HG03457 (cell line): Measurements from ENCODE around the gene PLCL1.
"Not testable (repeated sequence)": the region's sequence is repeated elsewhere in the genome, so short reads cannot be mapped to it uniquely, and the experiment has no call there.

Experiments used
- ATAC-seq: cut with Tn5 transposase; IDR thresholded peaks from one replicate; pipeline ENCODE4 v1.9.1; 2021; ENCODE audit warnings: moderate number of reproducible peaks; ENCODE audit not compliant: unreplicated experiment

The PLCL1 gene

DNA sequence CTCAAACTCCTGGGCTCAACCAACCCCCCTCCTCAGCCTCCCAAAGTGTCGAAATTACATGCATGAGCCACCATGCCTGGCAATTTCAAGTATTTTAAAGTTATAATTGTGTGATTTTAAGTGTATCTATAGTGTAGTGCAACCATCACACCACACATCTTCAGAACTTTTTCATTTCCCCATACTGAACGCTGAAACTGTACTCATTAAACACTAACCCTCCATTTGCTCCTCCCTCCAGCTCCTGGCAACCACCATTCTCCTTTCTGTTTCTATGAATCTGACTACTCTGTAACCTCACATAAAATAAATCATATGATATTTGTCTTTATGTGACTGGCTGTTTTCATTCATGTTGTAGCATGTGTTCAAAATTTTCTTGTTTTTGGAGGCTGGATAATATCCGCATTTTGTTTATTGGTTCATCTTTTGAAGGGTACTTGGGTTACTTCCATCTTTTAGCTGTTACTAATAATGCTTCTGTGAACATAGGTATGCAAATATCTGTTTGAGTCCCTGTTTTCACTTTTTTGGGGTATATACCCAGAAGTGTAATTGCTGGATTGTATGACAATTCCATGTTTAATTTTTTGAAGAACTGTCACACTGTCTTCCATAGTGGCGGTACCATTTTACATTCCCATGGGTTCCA lies 188.2 kb downstream of the PLCL1 start:
- peak; percentile 84 for ATAC-seq

DNA sequence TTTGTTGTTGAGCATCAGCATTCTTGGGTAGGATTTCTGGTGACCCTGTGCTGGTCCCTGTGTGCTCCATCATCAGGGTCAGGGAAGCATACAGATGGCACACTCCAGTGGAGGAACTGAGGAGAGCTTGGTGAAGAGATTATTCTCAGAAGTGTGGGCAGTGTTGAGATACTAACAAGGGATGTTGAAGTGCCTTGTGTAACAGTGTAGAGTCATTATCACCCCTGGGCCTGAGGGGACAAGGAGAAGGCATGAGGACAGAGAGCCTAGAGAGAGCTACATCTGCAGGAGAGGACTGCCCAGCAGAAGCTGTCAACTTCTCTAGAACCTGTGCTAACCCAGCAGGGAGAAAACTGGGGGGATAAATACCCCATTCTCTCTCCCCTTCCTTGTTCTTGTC lies 189.0 kb downstream of the PLCL1 start:
- ATAC-seq = no peak

DNA sequence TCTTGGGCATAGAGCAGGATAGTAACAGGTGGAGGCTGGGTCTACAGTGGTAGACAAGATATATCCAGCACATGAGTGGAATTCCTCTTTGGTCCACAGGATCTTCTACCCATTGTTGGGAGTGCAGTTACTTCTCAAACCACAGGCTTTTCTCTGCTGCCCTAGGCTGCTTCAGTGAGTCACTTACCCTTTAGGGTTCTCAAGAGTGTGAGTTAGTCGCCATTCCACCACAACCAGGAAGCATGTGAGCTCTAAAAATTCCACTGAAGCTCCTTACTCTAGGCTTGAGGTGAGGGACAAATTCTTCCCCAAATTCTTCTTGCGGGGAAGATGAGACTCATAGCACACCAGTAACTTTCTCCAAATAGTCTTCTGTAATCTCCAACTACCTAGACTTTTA lies 189.4 kb downstream of the PLCL1 start:
- no peak for ATAC-seq

GRCh38 chr2:197994751-197995150 lies 190.4 kb downstream of the PLCL1 start:
- no peak for ATAC-seq

GRCh38 chr2:197996583-197996982 lies 192.2 kb downstream of the PLCL1 start:
- no peak for ATAC-seq

GRCh38 chr2:197997083-197997541 lies 192.7 kb downstream of the PLCL1 start:
- ATAC-seq = no peak

GRCh38 chr2:197998702-197999101 lies 194.3 kb downstream of the PLCL1 start:
- no peak for ATAC-seq

GRCh38 chr2:198000417-198000816 lies 196.0 kb downstream of the PLCL1 start:
- no peak for ATAC-seq

GRCh38 chr2:198004173-198004572 lies 199.8 kb downstream of the PLCL1 start:
- ATAC-seq = no peak

DNA sequence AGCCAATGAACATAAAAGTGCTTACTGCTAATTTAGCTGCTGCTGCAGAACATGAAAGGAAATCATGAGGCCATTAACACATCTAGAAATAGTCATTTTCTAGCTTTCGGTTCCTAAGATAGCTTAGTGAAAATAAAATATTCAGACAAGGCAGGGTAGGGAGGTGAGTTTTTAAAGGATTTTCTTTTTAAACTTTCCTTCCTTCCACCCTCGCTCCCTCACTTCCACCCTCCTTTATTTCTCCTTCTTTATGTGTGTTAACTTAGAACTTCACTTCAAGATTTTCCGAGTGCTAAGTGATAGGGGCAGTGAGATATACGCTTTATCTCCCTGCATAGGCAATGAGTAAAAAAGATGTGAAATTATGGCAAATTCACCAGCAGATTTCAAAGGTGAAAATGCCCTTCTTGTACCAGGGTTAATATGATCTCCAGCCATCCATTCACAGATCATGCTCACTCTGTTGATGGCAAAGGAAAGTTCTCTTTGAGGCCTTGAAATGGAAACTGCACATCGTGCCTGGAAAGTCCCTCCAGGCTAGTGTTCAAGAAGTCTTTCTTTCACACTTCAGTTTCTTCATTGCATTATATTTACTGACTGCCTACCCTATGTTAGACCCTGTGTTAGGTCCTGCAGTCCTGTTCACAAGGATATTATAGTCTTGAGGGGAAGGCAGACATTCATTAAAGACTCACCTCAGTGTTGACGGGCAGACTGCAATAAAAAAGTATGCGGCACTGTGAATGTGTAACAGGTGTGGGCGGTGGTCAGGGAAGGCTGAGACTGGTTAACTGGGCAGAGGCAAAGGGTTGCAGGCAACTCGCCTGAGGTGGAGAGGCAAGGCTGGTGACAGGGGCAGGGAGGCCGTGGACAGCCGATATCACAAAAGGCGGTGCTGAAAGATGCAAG lies 200.8 kb downstream of the PLCL1 start:
- ATAC-seq = peak; percentile 88

DNA sequence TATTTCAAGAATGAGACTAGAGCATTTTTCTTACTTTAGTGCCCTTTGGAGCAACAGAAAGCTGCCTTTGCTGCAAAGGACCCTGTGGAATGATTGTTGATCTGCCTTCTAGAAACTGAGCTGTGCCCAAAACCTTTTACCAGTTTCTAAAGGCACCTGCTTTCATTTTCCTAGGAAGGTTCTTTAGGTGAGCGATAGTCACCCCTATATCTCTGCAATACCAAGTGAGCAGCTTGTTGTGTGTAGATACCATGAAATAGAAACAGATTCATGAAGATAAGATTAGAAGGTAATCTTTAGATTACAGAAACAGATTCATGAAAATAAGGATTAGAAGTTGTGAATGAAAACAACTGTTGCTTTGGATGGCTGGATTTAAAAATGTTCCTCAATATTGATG lies 202.3 kb downstream of the PLCL1 start:
- ATAC-seq = no peak

GRCh38 chr2:198008230-198008629 lies 203.8 kb downstream of the PLCL1 start:
- no peak for ATAC-seq

GRCh38 chr2:198012025-198012424 lies 207.6 kb downstream of the PLCL1 start:
- no peak for ATAC-seq

DNA sequence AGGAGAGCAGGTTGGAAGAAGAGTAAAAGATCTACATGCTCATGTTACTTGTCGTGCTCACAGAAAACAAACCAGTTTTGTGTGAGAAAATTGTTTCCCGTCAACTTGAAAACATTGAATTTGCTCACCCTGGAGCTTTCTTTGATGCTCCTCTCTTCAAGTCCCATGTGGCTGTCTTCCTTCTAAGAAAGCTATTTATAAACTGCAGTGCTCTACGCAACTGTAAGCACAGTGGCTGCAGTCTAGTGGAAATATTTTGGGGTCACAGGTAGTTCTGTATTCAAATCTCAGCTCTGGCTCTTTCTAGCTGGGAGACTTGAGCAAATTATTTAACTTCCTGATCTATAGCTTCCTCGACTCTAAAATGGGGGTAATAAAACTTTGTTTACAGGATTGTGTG lies 211.8 kb downstream of the PLCL1 start:
- ATAC-seq = no peak

DNA sequence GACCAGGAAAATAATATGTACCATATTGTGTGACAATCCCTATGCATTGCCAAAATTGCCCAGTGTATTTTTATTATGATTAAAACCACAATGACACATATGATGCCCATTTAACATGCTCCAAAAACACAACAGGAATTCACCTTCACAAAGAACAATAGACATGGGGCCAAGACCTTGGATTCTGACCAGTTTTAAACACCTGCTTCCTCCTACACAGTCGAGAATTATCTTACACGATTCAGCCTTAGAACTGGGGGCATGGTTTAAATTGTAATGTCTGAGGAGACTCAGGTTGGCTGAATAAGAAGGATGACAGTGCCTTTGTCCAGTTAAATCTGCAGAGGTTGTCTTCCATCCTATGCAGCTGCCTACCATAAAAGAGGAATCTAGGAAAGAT lies 212.7 kb downstream of the PLCL1 start:
- no peak for ATAC-seq

GRCh38 chr2:198028955-198029354 lies 224.6 kb downstream of the PLCL1 start:
- no peak for ATAC-seq

GRCh38 chr2:198029576-198029975 lies 225.2 kb downstream of the PLCL1 start:
- not testable (repeated sequence) for ATAC-seq

DNA sequence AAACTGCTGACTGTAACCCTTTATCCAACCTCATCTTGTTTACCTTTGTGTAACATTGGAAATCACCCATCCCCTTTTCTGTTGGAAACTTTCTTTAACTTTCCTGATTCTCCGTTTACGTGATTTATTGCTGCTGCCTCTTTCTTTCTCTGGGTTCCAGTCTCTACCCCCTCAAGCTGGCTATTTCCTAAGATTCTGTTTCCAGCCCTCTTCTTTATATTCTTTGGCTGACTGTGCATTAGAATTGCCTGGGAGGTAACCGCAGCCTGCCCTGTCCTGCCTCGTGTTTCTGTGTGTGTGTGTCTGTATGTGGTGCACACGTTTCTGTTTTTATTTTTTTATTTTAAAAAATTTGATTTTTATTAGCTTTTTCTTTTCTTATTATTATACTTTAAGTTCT lies 229.2 kb downstream of the PLCL1 start:
- ATAC-seq = no peak

DNA sequence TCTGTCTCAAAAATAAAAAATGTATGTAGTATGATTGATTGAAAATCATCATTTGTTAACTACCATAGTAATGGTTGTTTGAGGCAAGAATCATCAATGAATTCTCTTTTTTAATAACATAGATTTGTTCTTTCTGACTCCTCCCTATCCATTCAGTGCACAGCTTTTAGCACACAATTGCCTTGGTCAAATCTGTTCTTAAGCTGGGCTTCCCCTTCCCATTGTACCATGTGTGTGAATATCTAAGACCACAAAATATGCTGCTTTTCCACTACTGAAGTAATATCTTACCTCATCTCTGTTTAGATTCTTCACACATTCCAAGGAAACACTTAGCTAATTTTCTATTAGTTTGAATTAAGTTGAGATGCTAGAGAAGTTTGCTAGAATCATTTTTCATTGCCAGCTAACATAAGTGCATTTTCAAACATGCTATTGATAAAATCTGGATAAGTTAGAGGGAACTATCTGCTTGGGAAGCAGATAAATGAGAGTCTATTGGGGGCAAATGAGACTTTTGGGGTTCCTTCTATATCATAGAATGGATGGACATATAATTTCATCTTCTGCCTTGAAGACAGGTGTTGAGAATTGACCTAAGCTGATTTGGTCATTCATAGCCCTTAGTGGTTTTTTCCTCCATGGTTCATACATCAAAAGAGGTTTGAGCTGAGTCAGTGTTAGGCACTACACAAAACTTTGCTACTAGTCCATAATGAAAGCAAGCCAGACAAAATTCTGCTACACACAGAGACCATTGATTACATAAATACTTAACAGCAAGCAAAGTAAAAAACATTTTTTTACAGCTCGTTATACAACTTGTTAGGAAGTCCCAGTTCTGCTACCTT lies 231.9 kb downstream of the PLCL1 start:
- no peak for ATAC-seq

DNA sequence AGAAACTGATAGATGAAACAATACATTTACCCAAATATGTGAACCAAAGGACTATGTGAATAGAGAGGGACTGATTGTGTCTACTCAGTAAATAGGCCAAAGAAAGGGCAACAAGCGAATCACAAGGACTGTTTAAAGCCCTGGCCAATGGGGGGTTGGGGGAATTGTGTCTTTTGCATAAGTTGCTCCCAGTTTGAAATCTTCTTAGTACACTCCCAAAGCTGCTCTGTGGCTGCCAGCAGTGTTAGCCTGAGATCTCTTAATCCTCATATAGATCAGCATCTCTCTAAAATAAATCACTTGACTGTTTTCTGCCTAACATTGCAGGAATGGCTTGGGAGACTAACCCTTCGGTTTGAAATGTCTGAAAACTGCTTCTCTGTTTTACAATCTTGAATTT lies 236.4 kb downstream of the PLCL1 start:
- no peak for ATAC-seq

DNA sequence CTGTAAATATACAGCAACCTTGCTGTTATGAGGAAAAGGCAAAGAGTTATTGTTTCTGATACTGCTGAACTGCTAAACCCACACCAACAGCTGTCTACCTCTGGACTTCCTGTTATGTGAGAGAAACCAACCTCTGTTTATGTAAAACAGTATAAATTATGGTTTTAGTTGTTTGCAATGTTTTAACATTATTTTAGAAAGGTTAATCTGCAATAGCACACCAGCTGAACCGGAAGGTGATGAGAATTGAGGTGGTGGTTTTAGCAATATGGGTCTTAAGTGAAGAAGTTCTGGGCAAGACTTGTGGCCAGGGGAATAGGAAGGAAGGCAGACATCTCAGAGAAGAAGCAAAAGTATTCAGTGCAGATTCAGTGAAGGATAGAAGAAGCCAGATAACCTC lies 237.8 kb downstream of the PLCL1 start:
- peak; percentile 64 for ATAC-seq
